Thoracic aorta (tissue), 2 donors: Measurements from ENCODE around the gene APCDD1L. TPM values are rescaled to one million over a fixed set of nuclear protein-coding genes. Genes with fewer than 3 reads are reported as not detected.

ENCODE experiments used
- ATAC-seq: fragments of 150-250 bp; one replicate; pipeline ENCODE4 v1.8.0; 2017; ENCODE audit warnings: low read depth; ENCODE audit not compliant: insufficient number of reproducible peaks, low FRiP score
- DNase-seq: peaks from one replicate; pipeline ENCODE4 v3.0.0-alpha.2; 2020; ENCODE audit warnings: low spot score
- H3K27ac ChIP-seq, 2 donors: fragments of 200-600 bp; sonication (generic); 1 replicate in 1 of 2; 2 replicates in 1 of 2; pipeline ENCODE4 v1.5.1; 2016; ENCODE audit warnings: mild to moderate bottlenecking in 2 of 2, moderate library complexity in 2 of 2
- H3K27me3 ChIP-seq: fragments of 200-600 bp; sonication (generic); replicated peaks from 2 replicates; pipeline ENCODE4 v1.6.0; 2016; ENCODE audit warnings: mild to moderate bottlenecking; ENCODE audit not compliant: insufficient read depth
- H3K36me3 ChIP-seq: fragments of 200-600 bp; sonication (generic); one replicate; pipeline ENCODE4 v1.5.1; 2016
- H3K4me1 ChIP-seq, 2 donors: fragments of 200-600 bp; sonication (generic); 1 replicate in 1 of 2; 2 replicates in 1 of 2; pipeline versions ENCODE4 v1.5.1 to v1.6.0; 2016; ENCODE audit warnings: low read depth in 2 of 2, mild to moderate bottlenecking in 1 of 2; ENCODE audit not compliant: control insufficient read depth in 1 of 2
- H3K4me3 ChIP-seq: fragments of 200-600 bp; sonication (generic); 2 replicates; pipeline ENCODE4 v1.5.1; 2016; ENCODE audit warnings: mild to moderate bottlenecking
- H3K9me3 ChIP-seq: fragments of 200-600 bp; sonication (generic); 2 replicates; pipeline ENCODE4 v1.5.1; 2016
- CTCF ChIP-seq: fragments of 200-600 bp; sonication (generic); IDR thresholded peaks from one replicate; pipeline ENCODE4 v1.5.1; 2019; ENCODE audit warnings: antibody characterized with exemption
- total RNA-seq, 2 donors: library from RNA; depleted of rRNA; stranded (reverse); fragments of >200 nt; gene quantifications; one replicate each; pipeline versions ENCODE4 v1.1.0 to v1.2.3, GENCODE V29; 2016

The APCDD1L gene
- total RNA-seq, 2 donors from 2014 or later: 9.2 to 12.9 TPM

GRCh38 chr20:58449681-58450221 lies 65.4 kb downstream of the APCDD1L start:
- DNase-seq (no peak), ATAC-seq (no peak)
- H3K27ac ChIP-seq: no peak overlapping the region
- H3K4me1 ChIP-seq: no peaks in the 10 kb centered on the region
- H3K27me3 ChIP-seq: no peaks in the 10 kb centered on the region
- no peaks in the 10 kb centered on the region for H3K9me3 ChIP-seq
- TF ChIP-seq CTCF: no peak
- no peak overlapping the region for H3K4me3 ChIP-seq
- peaks cover 10% of the 10 kb centered on the region for H3K36me3 ChIP-seq

- Histone ChIP-seq H3K36me3 (peaks cover 14% of the 10 kb centered on the region), H3K27me3 (no peaks in the 10 kb centered on the region), H3K4me1 (no peaks in the 10 kb centered on the region), H3K4me3 (no peak overlapping the region), H3K9me3 (no peaks in the 10 kb centered on the region), H3K27ac (no peak overlapping the region)
- DNase-seq (no peak), ATAC-seq (no peak)
- TF ChIP-seq CTCF: no peak
Measured at GRCh38 chr20:58448958-58449357, 66.2 kb downstream of the APCDD1L start.

GRCh38 chr20:58447511-58448391 lies 67.4 kb downstream of the APCDD1L start:
- H3K9me3 ChIP-seq: no peaks in the 10 kb centered on the region
- no peak overlapping the region for H3K27ac ChIP-seq
- no peak for DNase-seq
- ATAC-seq: no peak
- no peaks in the 10 kb centered on the region for H3K4me1 ChIP-seq
- no peaks in the 10 kb centered on the region for H3K27me3 ChIP-seq
- peaks cover 16% of the 10 kb centered on the region for H3K36me3 ChIP-seq
- H3K4me3 ChIP-seq: no peak overlapping the region
- no peak for TF ChIP-seq CTCF

- DNase-seq (no peak), ATAC-seq (no peak)
- H3K27me3 ChIP-seq: no peaks in the 10 kb centered on the region
- no peak overlapping the region for H3K4me3 ChIP-seq
- H3K36me3 ChIP-seq: peaks cover 22% of the 10 kb centered on the region
- H3K27ac ChIP-seq: no peak overlapping the region
- no peaks in the 10 kb centered on the region for H3K4me1 ChIP-seq
- H3K9me3 ChIP-seq: no peaks in the 10 kb centered on the region
- TF ChIP-seq CTCF: no peak
Measured at GRCh38 chr20:58446960-58447265, 68.3 kb downstream of the APCDD1L start.

GRCh38 chr20:58446264-58446959 lies 68.8 kb downstream of the APCDD1L start:
- ATAC-seq: no peak
- H3K27ac ChIP-seq: no peak overlapping the region

More at GRCh38 chr20:58446264-58446959, 68.8 kb downstream of the APCDD1L start:
- H3K27me3 ChIP-seq: no peaks in the 10 kb centered on the region
- H3K4me1 ChIP-seq: no peaks in the 10 kb centered on the region
- H3K4me3 ChIP-seq: no peak overlapping the region
- H3K9me3 ChIP-seq: no peaks in the 10 kb centered on the region
- DNase-seq: no peak
- no peak for TF ChIP-seq CTCF
- peaks cover 22% of the 10 kb centered on the region for H3K36me3 ChIP-seq
